H1 (cell line): ENCODE measurements around the gene PLAU.

ENCODE experiments used
- BRCA1 ChIP-seq: IDR thresholded peaks from 2 replicates; pipeline ENCODE4 v1.6.1; 2012; ENCODE audit warnings: low read depth, low read length, improper control_type of control experiment
- CEBPB ChIP-seq: IDR thresholded peaks from 2 replicates; pipeline ENCODE4 v1.6.1; 2012; ENCODE audit warnings: low read depth, low read length
- CHD1 ChIP-seq: IDR thresholded peaks from 2 replicates; pipeline ENCODE4 v1.6.1; 2012; ENCODE audit warnings: low read depth, low read length, improper control_type of control experiment
- GABPA ChIP-seq: IDR thresholded peaks from 2 replicates; pipeline ENCODE4 v1.6.1; 2011; ENCODE audit warnings: mild to moderate bottlenecking, low read length, moderate library complexity, borderline replicate concordance; ENCODE audit not compliant: insufficient read depth
- MAFK ChIP-seq: IDR thresholded peaks from 2 replicates; pipeline ENCODE4 v1.6.1; 2012; ENCODE audit warnings: low read depth, mild to moderate bottlenecking, improper control_type of control experiment, low read length
- NRF1 ChIP-seq: IDR thresholded peaks from 2 replicates; pipeline ENCODE4 v1.6.1; 2011; ENCODE audit warnings: mild to moderate bottlenecking, low read depth, low read length, improper control_type of control experiment
- SIN3A ChIP-seq, 2 experiments: IDR thresholded peaks in 1 of 2; conservative IDR thresholded peaks in 1 of 2; 2 replicates each; pipeline ENCODE4 v1.6.1; 2011 to 2012; ENCODE audit warnings: low read length in 2 of 2, improper control_type of control experiment in 1 of 2, low read depth in 1 of 2, mild to moderate bottlenecking in 1 of 2
- TF ChIP-seq, protein P1 (sequence below), 3 experiments: IDR thresholded peaks; 1 replicate in 2 of 3; 2 replicates in 1 of 3; pipeline versions ENCODE4 v1.5.1 to v1.6.1; 2011; ENCODE audit warnings: low read length in 3 of 3, mild to moderate bottlenecking in 3 of 3, inconsistent platforms in 2 of 3, low read depth in 1 of 3, moderate library complexity in 1 of 3; ENCODE audit not compliant: insufficient read depth in 1 of 3; ENCODE audit errors: control extremely low read depth in 1 of 3

- no peak for TF ChIP-seq GABPA
- TF ChIP-seq NRF1 = no peak
- TF ChIP-seq, protein P1, sequence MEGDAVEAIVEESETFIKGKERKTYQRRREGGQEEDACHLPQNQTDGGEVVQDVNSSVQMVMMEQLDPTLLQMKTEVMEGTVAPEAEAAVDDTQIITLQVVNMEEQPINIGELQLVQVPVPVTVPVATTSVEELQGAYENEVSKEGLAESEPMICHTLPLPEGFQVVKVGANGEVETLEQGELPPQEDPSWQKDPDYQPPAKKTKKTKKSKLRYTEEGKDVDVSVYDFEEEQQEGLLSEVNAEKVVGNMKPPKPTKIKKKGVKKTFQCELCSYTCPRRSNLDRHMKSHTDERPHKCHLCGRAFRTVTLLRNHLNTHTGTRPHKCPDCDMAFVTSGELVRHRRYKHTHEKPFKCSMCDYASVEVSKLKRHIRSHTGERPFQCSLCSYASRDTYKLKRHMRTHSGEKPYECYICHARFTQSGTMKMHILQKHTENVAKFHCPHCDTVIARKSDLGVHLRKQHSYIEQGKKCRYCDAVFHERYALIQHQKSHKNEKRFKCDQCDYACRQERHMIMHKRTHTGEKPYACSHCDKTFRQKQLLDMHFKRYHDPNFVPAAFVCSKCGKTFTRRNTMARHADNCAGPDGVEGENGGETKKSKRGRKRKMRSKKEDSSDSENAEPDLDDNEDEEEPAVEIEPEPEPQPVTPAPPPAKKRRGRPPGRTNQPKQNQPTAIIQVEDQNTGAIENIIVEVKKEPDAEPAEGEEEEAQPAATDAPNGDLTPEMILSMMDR (IDR thresholded peaks at IDR 0.05; ENCODE audit: control extremely low read depth in 1 of 3, insufficient read depth in 1 of 3, low read depth in 1 of 3, low read length in 3 of 3) = no peak
- no peak for TF ChIP-seq SIN3A (conservative IDR thresholded peaks at IDR 0.05 in 1 of 2, IDR thresholded peaks at IDR 0.05 in 1 of 2; ENCODE audit: low read depth in 1 of 2, low read length in 2 of 2)
- no peak for TF ChIP-seq CHD1
- TF ChIP-seq CEBPB = no peak
- TF ChIP-seq BRCA1 = no peak
- no peak for TF ChIP-seq MAFK
These were observed 15.3 kb downstream of the PLAU start for GRCh38 chr10:73926152-73926764.
